ENCODE measurements around the gene SNRNP70.

SNRNP70 gene

GRCh38 chr19:49153167-49153809 lies 68.0 kb downstream of the SNRNP70 start:
- H3K9ac ChIP-seq (ENCODE audit: low read length), result no peak overlapping the region
- H3K4me3 ChIP-seq (ENCODE audit: low read length), result no peak overlapping the region
- DNase-seq (ENCODE audit: low read depth), result no peak
- peaks cover 22% of the 10 kb centered on the region for H3K4me1 ChIP-seq (ENCODE audit: control insufficient read depth, insufficient read depth, low read length)
- H3K9me3 ChIP-seq (ENCODE audit: control insufficient read depth, low read length), result no peaks in the 10 kb centered on the region
- peaks cover 4% of the 10 kb centered on the region for H3K27me3 ChIP-seq (replicated peaks; ENCODE audit: control insufficient read depth, insufficient read depth, low read length)
- no peaks in the 10 kb centered on the region for H3K36me3 ChIP-seq (ENCODE audit: control insufficient read depth, insufficient read depth, low read length, severe bottlenecking)

GRCh38 chr19:49154279-49154678 lies 69.0 kb downstream of the SNRNP70 start:
- no peaks in the 10 kb centered on the region for H3K9me3 ChIP-seq (ENCODE audit: control insufficient read depth, low read length)
- H3K4me1 ChIP-seq (ENCODE audit: control insufficient read depth, insufficient read depth, low read length), result peaks cover 25% of the 10 kb centered on the region
- no peak for DNase-seq (ENCODE audit: low read depth)
- H3K36me3 ChIP-seq (ENCODE audit: control insufficient read depth, insufficient read depth, low read length, severe bottlenecking), result no peaks in the 10 kb centered on the region
- H3K27me3 ChIP-seq (replicated peaks; ENCODE audit: control insufficient read depth, insufficient read depth, low read length), result peaks cover 4% of the 10 kb centered on the region
- no peak overlapping the region for H3K4me3 ChIP-seq (ENCODE audit: low read length)
- H3K9ac ChIP-seq (ENCODE audit: low read length), result no peak overlapping the region

- Histone ChIP-seq H3K4me3 (ENCODE audit: low read length) (no peak within 1 kb of the TSS), H3K36me3 (ENCODE audit: control insufficient read depth, insufficient read depth, low read length, severe bottlenecking) (no peaks in the 10 kb centered on the region), H3K27me3 (replicated peaks; ENCODE audit: control insufficient read depth, insufficient read depth, low read length) (peaks cover 4% of the 10 kb centered on the region), H3K9me3 (ENCODE audit: control insufficient read depth, low read length) (no peaks in the 10 kb centered on the region), H3K9ac (ENCODE audit: low read length) (no peak within 1 kb of the TSS), H3K4me1 (ENCODE audit: control insufficient read depth, insufficient read depth, low read length) (peaks cover 17% of the 10 kb centered on the region)
- no peak for DNase-seq (ENCODE audit: low read depth)
These were observed 70.0 kb downstream of the SNRNP70 start, which contains the start of gene HRC for GRCh38 chr19:49155005-49155819. Gene HRC (minus strand): TSS chr19:49155396. CDS start chr19:49155237, 159 bp downstream.

- Histone ChIP-seq H3K9ac (ENCODE audit: low read length) (no peak overlapping the region), H3K4me3 (ENCODE audit: low read length) (no peak overlapping the region), H3K36me3 (ENCODE audit: control insufficient read depth, insufficient read depth, low read length, severe bottlenecking) (no peaks in the 10 kb centered on the region), H3K9me3 (ENCODE audit: control insufficient read depth, low read length) (no peaks in the 10 kb centered on the region), H3K4me1 (ENCODE audit: control insufficient read depth, insufficient read depth, low read length) (peaks cover 17% of the 10 kb centered on the region), H3K27me3 (replicated peaks; ENCODE audit: control insufficient read depth, insufficient read depth, low read length) (peaks cover 4% of the 10 kb centered on the region)
- DNase-seq (ENCODE audit: low read depth), result no peak
These were observed 70.6 kb downstream of the SNRNP70 start for GRCh38 chr19:49155820-49156346.

GRCh38 chr19:49157445-49158224 lies 72.4 kb downstream of the SNRNP70 start, which contains the start of gene TRPM4:
Gene TRPM4 (plus strand): TSS chr19:49157792. CDS start chr19:49157867, 75 bp downstream.
- peak within 1 kb of the TSS; percentile 96 for H3K4me3 ChIP-seq (ENCODE audit: low read length)
- no peaks in the 10 kb centered on the region for H3K9me3 ChIP-seq (ENCODE audit: control insufficient read depth, low read length)
- H3K9ac ChIP-seq (ENCODE audit: low read length), result peak within 1 kb of the TSS; percentile 96
- DNase-seq (ENCODE audit: low read depth), result peak; percentile 95
- H3K27me3 ChIP-seq (replicated peaks; ENCODE audit: control insufficient read depth, insufficient read depth, low read length), result peaks cover 4% of the 10 kb centered on the region
- peaks cover 10% of the 10 kb centered on the region for H3K4me1 ChIP-seq (ENCODE audit: control insufficient read depth, insufficient read depth, low read length)
- H3K36me3 ChIP-seq (ENCODE audit: control insufficient read depth, insufficient read depth, low read length, severe bottlenecking), result no peaks in the 10 kb centered on the region
